GM12864 (cell line): ENCODE data around the gene SCAI.

Source experiments
- DNase-seq: peaks from one replicate; pipeline ENCODE4 v3.0.0-alpha.2; 2011; ENCODE audit warnings: low read depth
- H3K4me3 ChIP-seq: 2 replicates; pipeline ENCODE4 v1.5.1; 2011; ENCODE audit warnings: mild to moderate bottlenecking, low read depth, low read length, control low read depth
- CTCF ChIP-seq: IDR thresholded peaks from 2 replicates; pipeline ENCODE4 v1.5.1; 2011; ENCODE audit warnings: low read depth, mild to moderate bottlenecking, moderate library complexity, low read length, control low read depth, inconsistent platforms; ENCODE audit errors: missing control alignments

The SCAI gene

GRCh38 chr9:125008599-125008998, 134.7 kb downstream of the SCAI start:
- no peak for TF ChIP-seq CTCF
- no peak overlapping the region for H3K4me3 ChIP-seq
- DNase-seq, result no peak

GRCh38 chr9:125003332-125003731, 140.0 kb downstream of the SCAI start:
- H3K4me3 ChIP-seq, result no peak overlapping the region
- DNase-seq, result no peak
- TF ChIP-seq CTCF, result no peak

GRCh38 chr9:124983698-124984097, 159.6 kb downstream of the SCAI start:
- TF ChIP-seq CTCF, result no peak
- no peak for DNase-seq
- no peak overlapping the region for H3K4me3 ChIP-seq

- DNase-seq, result no peak
- H3K4me3 ChIP-seq, result no peak overlapping the region
- no peak for TF ChIP-seq CTCF
Measured at GRCh38 chr9:124980431-124980830, 162.9 kb downstream of the SCAI start.

- no peak overlapping the region for H3K4me3 ChIP-seq
- TF ChIP-seq CTCF, result no peak
- DNase-seq, result no peak
Measured at GRCh38 chr9:124975131-124975530, 168.2 kb downstream of the SCAI start.

- no peak overlapping the region for H3K4me3 ChIP-seq
- no peak for TF ChIP-seq CTCF
Measured at GRCh38 chr9:124973807-124974206, 169.5 kb downstream of the SCAI start.

GRCh38 chr9:124972241-124972770, 171.0 kb downstream of the SCAI start:
- no peak for TF ChIP-seq CTCF
- H3K4me3 ChIP-seq, result no peak overlapping the region
- DNase-seq, result no peak

More at GRCh38 chr9:124973807-124974206, 169.5 kb downstream of the SCAI start:
- no peak for DNase-seq
